DND-41 (cell line): ENCODE data around the gene POLR2L.

Experiments used
- ATAC-seq: fragments of 200-7000 bp; cut with Tn5 transposase; 3 replicates; pipeline ENCODE4 v1.9.1; 2021; ENCODE audit warnings: low read depth; ENCODE audit not compliant: insufficient read depth
- DNase-seq: peaks from one replicate; pipeline ENCODE4 v3.0.0-alpha.2; 2020
- H2AFZ ChIP-seq: 2 replicates; pipeline ENCODE4 v1.6.0; 2012; ENCODE audit warnings: low read depth, low read length
- H3K27ac ChIP-seq: 2 replicates; pipeline ENCODE4 v1.5.1; 2012; ENCODE audit warnings: low read length, inconsistent platforms
- H3K27me3 ChIP-seq: fragments of 200-600 bp; sonication (generic); 2 replicates; pipeline ENCODE4 v1.6.0; 2012; ENCODE audit warnings: low read length, mild to moderate bottlenecking, inconsistent platforms; ENCODE audit not compliant: insufficient read depth, poor library complexity
- H3K36me3 ChIP-seq: 2 replicates; pipeline ENCODE4 v1.5.1; 2012; ENCODE audit warnings: low read length, inconsistent platforms; ENCODE audit not compliant: insufficient read depth
- H3K4me1 ChIP-seq: 2 replicates; pipeline ENCODE4 v1.5.1; 2012; ENCODE audit warnings: mild to moderate bottlenecking, low read length; ENCODE audit not compliant: insufficient read depth
- H3K4me2 ChIP-seq: 2 replicates; pipeline ENCODE4 v1.6.0; 2012; ENCODE audit warnings: mild to moderate bottlenecking, moderate library complexity, low read length, inconsistent platforms; ENCODE audit not compliant: insufficient read depth
- H3K4me3 ChIP-seq, 2 experiments: fragments of 200-600 bp in 1 of 2; shearing (Covaris generic) in 1 of 2; 2 replicates each; pipeline ENCODE4 v1.5.1; 2012 to 2016; ENCODE audit warnings: inconsistent platforms in 2 of 2, low read length in 2 of 2, mild to moderate bottlenecking in 2 of 2, low read depth in 1 of 2, moderate library complexity in 1 of 2
- H3K79me2 ChIP-seq: 2 replicates; pipeline ENCODE4 v1.6.0; 2012; ENCODE audit warnings: low read length, inconsistent platforms; ENCODE audit not compliant: insufficient read depth
- H3K9ac ChIP-seq: 2 replicates; pipeline ENCODE4 v1.6.0; 2012; ENCODE audit warnings: low read depth, mild to moderate bottlenecking, inconsistent platforms, low read length, moderate library complexity
- H3K9me3 ChIP-seq: 2 replicates; pipeline ENCODE4 v1.5.1; 2012; ENCODE audit warnings: low read length, moderate library complexity, mild to moderate bottlenecking, inconsistent platforms; ENCODE audit not compliant: insufficient read depth, severe bottlenecking
- H4K20me1 ChIP-seq: 2 replicates; pipeline ENCODE4 v1.6.0; 2012; ENCODE audit warnings: low read length; ENCODE audit not compliant: insufficient read depth
- EZH2 ChIP-seq: IDR thresholded peaks from 3 replicates; pipeline ENCODE4 v1.6.1; 2012; ENCODE audit warnings: borderline replicate concordance, low read depth, mild to moderate bottlenecking, moderate library complexity, low read length, inconsistent platforms; ENCODE audit not compliant: severe bottlenecking
- TF ChIP-seq, protein P1 (sequence below): IDR thresholded peaks from 2 replicates; pipeline ENCODE4 v1.5.1; 2012; ENCODE audit warnings: borderline replicate concordance, low read length, moderate library complexity, mild to moderate bottlenecking; ENCODE audit not compliant: poor library complexity, severe bottlenecking; ENCODE audit errors: extremely low read depth

POLR2L gene

GRCh38 chr11:824292-824880 is 17.9 kb downstream of the POLR2L start:
- Histone ChIP-seq H3K36me3 (peaks cover 39% of the 10 kb centered on the region), H3K79me2 (peaks cover 23% of the 10 kb centered on the region), H3K4me2 (no peak overlapping the region), H3K27me3 (peaks cover 35% of the 10 kb centered on the region), H4K20me1 (peaks cover 46% of the 10 kb centered on the region), H2AFZ (no peak overlapping the region), H3K27ac (no peak overlapping the region), H3K4me1 (peaks cover 38% of the 10 kb centered on the region), H3K9ac (no peak overlapping the region), H3K4me3 (no peak overlapping the region), H3K9me3 (no peaks in the 10 kb centered on the region)
- no peak for DNase-seq
- no peak for ATAC-seq
- TF ChIP-seq EZH2: no peak
- TF ChIP-seq, protein P1, sequence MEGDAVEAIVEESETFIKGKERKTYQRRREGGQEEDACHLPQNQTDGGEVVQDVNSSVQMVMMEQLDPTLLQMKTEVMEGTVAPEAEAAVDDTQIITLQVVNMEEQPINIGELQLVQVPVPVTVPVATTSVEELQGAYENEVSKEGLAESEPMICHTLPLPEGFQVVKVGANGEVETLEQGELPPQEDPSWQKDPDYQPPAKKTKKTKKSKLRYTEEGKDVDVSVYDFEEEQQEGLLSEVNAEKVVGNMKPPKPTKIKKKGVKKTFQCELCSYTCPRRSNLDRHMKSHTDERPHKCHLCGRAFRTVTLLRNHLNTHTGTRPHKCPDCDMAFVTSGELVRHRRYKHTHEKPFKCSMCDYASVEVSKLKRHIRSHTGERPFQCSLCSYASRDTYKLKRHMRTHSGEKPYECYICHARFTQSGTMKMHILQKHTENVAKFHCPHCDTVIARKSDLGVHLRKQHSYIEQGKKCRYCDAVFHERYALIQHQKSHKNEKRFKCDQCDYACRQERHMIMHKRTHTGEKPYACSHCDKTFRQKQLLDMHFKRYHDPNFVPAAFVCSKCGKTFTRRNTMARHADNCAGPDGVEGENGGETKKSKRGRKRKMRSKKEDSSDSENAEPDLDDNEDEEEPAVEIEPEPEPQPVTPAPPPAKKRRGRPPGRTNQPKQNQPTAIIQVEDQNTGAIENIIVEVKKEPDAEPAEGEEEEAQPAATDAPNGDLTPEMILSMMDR: no peak

- H2AFZ ChIP-seq: no peak overlapping the region
- H3K27me3 ChIP-seq: peaks cover 28% of the 10 kb centered on the region
- H3K9ac ChIP-seq: no peak overlapping the region
- H3K79me2 ChIP-seq: peaks cover 23% of the 10 kb centered on the region
- ATAC-seq: no peak
- TF ChIP-seq EZH2: no peak
- TF ChIP-seq, protein P1: no peak
- H4K20me1 ChIP-seq: peaks cover 42% of the 10 kb centered on the region
- peaks cover 39% of the 10 kb centered on the region for H3K36me3 ChIP-seq
- no peaks in the 10 kb centered on the region for H3K9me3 ChIP-seq
- DNase-seq: no peak
- peaks cover 44% of the 10 kb centered on the region for H3K4me1 ChIP-seq
- H3K27ac ChIP-seq: no peak overlapping the region
- no peak overlapping the region for H3K4me3 ChIP-seq
- no peak overlapping the region for H3K4me2 ChIP-seq
Observed at GRCh38 chr11:823441-824291, 18.7 kb downstream of the POLR2L start.

- no peak overlapping the region for H2AFZ ChIP-seq
- H3K79me2 ChIP-seq: peaks cover 23% of the 10 kb centered on the region
- peak overlapping the region; percentile 100 for H3K4me2 ChIP-seq
- peaks cover 36% of the 10 kb centered on the region for H3K4me1 ChIP-seq
- peaks cover 39% of the 10 kb centered on the region for H3K36me3 ChIP-seq
- H3K9ac ChIP-seq: no peak overlapping the region; the same call in 1 of the 2 replicates
- peaks cover 32% of the 10 kb centered on the region for H4K20me1 ChIP-seq
- no peak for ATAC-seq
- H3K9me3 ChIP-seq: no peaks in the 10 kb centered on the region
- DNase-seq: no peak
- no peak overlapping the region for H3K27ac ChIP-seq
- no peak overlapping the region for H3K4me3 ChIP-seq
- H3K27me3 ChIP-seq: peaks cover 9% of the 10 kb centered on the region
- TF ChIP-seq EZH2: no peak
- TF ChIP-seq, protein P1: no peak
Observed at GRCh38 chr11:821512-822371, 20.6 kb downstream of the POLR2L start.
